GM21723 (cell line): ENCODE results near the gene SNX18.

Experiments
- ATAC-seq: cut with Tn5 transposase; IDR thresholded peaks from one replicate; pipeline ENCODE4 v1.9.1; 2021; ENCODE audit warnings: mild to moderate bottlenecking, moderate library complexity; ENCODE audit not compliant: unreplicated experiment

The SNX18 gene

DNA sequence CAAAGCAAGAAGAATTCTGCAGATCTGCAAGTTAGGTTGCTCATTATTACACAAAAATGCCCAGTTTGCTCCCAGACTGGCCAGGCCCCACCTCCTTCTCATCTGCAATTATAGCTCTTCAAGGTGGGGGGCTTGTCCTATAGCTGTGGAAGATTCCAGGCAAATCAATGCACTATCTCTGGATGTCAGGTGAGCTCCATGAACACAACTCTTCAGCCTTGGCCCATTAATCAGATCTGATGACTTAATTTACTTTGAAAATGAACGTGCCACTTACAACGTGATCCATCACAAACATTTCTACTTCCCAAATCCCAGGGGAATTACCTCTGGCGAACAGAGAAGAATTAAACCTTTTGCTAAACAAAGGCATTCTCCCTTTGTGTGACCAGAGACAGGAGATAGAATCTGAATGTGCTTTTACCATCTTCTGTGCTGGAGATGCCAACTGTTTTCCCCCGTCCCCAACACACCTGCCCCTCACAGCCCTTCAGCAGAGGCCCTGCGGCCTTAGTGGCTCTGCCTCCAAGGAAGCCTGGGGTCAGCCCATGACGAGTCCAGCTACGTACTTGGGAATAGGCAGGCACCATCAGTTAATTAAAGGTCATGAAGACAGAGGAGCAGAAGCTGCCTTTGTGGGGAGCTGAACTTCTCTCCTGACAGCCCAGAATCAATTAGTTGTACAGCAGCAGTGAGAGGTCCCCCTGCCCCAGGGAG, 60.5 kb downstream of the SNX18 start:
- no peak for ATAC-seq

DNA sequence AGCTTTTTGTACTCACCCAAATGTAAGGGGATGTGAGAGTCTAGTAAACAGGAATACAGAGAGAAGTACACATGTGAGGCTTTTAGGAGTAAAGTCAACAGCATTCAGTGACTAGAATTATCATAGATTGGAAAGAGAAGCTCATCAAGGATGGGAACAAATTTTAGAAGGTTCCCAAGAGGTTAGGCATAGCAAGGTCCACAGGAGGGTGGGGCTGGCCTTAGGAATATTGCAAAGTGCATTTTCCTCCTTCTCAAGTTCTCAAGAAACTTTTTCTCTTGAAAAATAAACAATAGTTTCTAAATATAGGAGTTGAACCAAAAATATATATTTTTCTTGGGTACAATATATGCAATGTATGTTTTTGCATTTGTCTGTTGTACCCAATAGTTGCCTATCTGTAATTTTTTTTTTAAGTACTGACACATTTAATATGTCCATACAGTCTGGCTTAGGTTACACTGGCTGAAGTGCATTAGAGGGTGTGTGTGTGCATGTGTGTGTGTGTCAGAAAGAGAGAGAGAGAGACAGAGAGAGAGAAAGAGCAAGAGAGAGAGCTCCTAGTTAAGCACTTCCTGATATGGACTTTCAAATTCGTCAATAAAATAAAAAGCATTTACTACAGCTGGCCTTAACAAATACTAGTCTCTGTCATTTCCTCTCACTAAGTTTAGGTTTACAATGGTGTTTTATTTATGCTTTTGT, 62.2 kb downstream of the SNX18 start:
- ATAC-seq, result no peak

DNA sequence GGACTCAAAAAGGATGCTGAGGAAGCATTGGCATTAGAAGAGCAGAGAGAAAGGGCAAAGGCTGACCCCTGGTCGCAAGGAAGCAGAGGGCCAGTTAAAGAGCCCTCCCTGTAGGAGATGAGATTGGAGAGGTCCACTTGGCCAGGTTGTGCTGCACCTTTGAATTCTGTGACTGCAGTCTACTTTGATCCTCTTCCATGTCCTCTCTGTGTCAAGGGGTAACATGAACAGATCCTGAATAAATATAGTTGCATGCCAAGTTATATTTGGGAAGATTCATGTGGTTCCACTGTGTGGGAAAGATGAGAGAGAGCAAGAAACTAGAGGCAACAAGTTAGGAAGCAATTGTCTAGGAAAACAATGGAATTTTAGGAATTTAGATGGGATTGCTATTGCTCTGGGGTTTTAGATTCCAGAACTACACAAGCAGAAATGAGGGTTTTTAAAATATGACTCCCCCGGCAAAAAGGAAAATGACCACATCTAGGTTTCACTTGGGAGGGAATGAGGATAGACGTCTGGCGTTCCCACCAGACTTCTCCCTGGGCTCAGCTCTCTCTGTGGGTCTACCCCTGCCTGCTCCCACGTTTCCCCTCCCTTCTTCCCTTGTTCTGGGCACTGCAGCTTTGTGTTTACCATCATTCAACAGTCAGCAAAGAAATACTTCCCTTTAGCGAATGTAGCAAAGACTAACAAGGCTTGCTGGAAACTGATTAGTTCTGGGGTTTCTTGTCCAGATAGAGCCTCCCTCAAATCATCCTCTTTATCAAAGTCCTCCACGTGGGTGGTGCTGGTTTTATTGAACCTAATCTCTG, 63.6 kb downstream of the SNX18 start:
- no peak for ATAC-seq

DNA sequence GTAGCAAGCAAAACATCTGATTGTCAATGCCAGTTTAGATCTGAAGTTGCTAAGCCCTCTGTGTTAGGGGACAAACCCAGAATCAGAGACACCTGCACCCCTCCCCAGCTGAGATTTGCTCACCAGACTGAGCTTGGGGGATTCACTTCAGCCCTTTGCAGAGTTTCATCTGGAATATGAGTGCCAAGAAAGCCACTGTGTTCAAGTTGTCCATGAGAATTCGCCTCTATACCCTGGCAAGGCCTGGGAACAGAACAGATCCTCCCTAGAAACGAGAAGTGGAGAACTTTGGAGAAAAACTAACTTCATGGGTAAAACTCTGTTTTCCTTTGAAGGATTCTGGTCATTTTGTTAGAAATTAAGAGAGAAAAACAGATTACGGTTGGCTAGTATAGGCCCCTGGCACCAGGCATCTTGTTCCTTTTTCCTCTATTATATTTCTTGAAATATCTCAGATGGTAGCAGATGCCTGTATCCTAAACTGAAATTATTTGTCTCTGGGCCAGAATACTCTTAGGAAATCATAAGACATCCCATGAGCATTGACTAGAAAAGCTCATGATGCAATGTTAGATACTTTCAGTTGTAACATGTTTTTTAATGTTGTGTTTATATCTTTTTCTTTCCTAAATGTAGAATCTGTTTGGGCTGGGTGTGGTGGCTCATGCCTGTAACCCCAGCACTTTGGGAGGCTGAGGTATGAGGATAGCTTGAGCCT, 64.4 kb downstream of the SNX18 start:
- ATAC-seq, result no peak

DNA sequence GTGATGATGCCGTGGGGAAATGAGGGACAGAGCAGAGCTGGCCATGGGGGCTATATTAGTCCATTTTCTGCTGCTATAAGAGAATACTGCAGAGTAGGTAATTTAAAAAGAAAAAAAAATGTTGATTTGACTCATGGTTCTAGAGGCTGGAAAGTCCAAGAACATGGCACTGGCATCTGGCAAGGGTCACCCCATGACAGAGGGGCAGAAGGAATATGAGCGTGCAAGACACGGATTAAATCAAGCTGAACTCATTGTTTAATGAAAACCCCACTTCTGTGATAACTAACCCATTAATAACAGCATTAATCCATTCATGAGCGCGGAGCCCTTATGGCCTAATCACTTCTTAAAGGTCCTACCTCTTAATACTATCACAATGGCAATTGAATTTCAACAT, 68.8 kb downstream of the SNX18 start:
- no peak for ATAC-seq

DNA sequence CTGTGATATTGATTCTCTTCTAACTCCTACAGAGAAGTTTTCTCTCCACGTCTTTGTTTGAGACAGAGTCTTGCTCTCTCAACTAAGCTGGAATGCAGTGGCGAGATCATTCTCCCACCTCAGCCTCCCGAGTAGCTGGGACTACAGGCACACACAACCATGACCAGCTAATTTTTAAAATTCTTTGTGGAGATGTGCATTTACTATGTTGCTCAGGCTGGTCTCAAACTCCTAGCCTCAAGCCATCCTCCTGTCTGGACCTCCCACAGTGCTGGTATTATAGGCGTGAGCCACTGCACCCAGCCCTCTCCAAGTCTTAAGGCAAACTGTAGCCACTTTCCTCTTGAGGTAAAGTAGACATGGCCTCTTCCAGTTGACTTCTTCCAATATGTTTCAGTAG, 72.2 kb downstream of the SNX18 start:
- no peak for ATAC-seq

DNA sequence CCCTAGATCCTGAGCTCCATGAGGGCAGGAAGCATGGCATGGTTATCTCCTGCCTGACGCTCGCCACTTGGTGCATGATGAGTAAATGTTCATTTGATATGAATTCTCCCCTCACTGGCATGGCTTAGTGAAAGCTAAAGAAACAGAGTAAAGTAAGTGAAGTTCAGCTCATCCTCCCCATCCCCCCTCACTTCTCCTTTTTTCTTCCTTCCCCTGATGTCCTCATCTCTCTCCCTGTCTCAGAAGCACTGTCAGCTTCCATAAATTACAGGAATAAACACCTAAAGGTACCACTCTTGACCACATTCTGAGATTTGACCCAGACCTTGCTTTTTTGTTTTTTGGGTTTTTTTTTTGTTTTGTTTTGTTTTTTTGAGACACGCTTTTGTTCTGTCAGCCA, 73.3 kb downstream of the SNX18 start:
- ATAC-seq, result no peak

DNA sequence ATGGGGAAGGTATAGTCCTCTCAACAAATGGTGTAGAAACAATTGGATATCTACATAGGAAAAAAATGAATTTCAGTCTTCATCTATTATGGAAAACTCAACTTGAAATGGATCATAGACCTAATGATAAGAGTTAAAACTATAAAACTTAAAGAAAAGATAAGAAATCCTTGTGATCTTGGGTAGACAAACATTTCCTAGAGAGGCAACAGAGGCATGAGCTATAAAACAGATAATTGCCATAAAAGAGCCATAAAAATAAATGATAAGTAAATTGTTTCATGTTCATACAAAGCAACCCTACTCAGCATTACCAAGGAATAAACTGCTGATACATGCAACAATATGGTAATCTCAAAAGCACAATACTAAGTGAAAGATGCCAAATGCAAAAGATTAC, 76.2 kb downstream of the SNX18 start:
- no peak for ATAC-seq

DNA sequence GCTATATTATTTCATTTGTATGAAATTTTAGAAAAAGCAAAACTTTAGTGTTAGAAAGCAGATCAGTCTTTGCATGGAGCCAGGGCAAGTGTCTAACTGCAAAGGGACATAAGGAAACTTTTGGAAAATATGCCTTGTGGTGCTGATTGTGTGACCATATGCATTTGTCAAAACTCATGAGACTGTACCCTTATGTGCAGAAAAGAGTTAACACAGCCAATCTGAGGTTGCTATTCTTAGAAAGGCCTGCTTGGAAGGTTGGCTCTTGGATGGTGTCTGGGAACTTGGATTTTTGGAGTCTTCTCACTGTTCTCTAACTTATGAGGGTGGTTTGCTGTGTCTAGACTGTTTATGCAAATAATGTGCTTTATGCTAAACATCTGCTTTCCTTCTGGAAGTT, 76.6 kb downstream of the SNX18 start:
- ATAC-seq, result no peak

DNA sequence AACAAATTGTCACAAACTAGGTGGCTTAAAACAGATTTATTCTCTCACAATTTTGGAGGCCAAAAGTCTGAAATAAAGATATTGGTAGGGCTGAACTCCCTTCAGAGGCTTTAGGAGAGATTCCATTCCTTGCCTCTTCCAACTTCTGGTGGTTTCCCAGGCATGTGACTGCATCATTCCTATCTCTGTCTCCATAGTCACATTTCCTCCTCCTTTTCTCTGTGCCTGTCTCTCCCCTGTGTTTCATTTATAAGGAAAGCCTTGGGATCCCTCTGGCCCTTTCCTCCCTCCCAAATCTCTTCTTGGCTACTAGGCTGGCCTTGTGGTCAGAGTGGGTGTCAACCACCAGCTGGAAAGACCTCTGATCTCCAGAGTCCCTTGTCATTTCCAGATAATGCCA, 78.2 kb downstream of the SNX18 start:
- no peak for ATAC-seq
